ENCODE measurements around the gene XPNPEP3.

DNA sequence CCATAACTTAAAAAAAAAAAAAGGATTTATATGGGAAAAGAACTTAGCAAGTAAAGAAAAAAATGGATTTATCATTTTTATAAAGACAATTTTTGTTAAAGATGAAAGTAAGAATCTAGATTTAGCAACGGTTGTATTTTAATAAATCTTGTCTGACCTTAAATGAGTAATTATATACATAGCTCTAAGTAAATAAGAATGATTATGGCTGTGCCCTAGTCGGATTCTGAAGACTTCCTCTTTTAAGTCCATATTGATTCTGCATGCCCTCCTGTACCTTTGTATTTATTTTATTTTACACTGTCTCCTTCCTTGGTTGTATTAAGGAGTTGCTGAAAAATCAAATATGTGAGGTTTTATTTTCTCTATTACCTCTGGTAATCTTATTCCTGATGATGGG lies 101.4 kb downstream of the XPNPEP3 start:
- no peak for TF ChIP-seq BACH2 (CRISPR knock-in tag; IDR thresholded peaks at IDR 0.05; ENCODE audit: borderline replicate concordance)
- TF ChIP-seq ZFP30 (CRISPR knock-in tag; IDR thresholded peaks at IDR 0.05), result no peak
- TF ChIP-seq CSDC2 (CRISPR knock-in tag; IDR thresholded peaks at IDR 0.05), result no peak
- TF ChIP-seq ARNTL (CRISPR knock-in tag; IDR thresholded peaks at IDR 0.05; ENCODE audit: borderline replicate concordance, low read depth), result no peak
- no peak for TF ChIP-seq ESRRG (CRISPR knock-in tag; IDR thresholded peaks at IDR 0.05)
- TF ChIP-seq ZFP3 (CRISPR knock-in tag; IDR thresholded peaks at IDR 0.05), result no peak
- TF ChIP-seq OSR1 (CRISPR knock-in tag; IDR thresholded peaks at IDR 0.05), result no peak
- no peak for TF ChIP-seq GLIS3 (CRISPR knock-in tag; IDR thresholded peaks at IDR 0.05)
- TF ChIP-seq, protein P1, sequence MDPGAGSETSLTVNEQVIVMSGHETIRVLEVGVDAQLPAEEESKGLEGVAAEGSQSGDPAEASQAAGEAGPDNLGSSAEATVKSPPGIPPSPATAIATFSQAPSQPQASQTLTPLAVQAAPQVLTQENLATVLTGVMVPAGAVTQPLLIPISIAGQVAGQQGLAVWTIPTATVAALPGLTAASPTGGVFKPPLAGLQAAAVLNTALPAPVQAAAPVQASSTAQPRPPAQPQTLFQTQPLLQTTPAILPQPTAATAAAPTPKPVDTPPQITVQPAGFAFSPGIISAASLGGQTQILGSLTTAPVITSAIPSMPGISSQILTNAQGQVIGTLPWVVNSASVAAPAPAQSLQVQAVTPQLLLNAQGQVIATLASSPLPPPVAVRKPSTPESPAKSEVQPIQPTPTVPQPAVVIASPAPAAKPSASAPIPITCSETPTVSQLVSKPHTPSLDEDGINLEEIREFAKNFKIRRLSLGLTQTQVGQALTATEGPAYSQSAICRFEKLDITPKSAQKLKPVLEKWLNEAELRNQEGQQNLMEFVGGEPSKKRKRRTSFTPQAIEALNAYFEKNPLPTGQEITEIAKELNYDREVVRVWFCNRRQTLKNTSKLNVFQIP (CRISPR knock-in tag; IDR thresholded peaks at IDR 0.05; ENCODE audit: borderline replicate concordance, low read depth), result no peak
- TF ChIP-seq, protein P2, sequence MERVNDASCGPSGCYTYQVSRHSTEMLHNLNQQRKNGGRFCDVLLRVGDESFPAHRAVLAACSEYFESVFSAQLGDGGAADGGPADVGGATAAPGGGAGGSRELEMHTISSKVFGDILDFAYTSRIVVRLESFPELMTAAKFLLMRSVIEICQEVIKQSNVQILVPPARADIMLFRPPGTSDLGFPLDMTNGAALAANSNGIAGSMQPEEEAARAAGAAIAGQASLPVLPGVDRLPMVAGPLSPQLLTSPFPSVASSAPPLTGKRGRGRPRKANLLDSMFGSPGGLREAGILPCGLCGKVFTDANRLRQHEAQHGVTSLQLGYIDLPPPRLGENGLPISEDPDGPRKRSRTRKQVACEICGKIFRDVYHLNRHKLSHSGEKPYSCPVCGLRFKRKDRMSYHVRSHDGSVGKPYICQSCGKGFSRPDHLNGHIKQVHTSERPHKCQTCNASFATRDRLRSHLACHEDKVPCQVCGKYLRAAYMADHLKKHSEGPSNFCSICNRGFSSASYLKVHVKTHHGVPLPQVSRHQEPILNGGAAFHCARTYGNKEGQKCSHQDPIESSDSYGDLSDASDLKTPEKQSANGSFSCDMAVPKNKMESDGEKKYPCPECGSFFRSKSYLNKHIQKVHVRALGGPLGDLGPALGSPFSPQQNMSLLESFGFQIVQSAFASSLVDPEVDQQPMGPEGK (CRISPR knock-in tag; IDR thresholded peaks at IDR 0.05; ENCODE audit: borderline replicate concordance), result no peak
- no peak for TF ChIP-seq ISL1 (CRISPR knock-in tag; IDR thresholded peaks at IDR 0.05)
- no peak for TF ChIP-seq ZC3H10 (CRISPR knock-in tag; IDR thresholded peaks at IDR 0.05)
- TF ChIP-seq TCF4 (CRISPR knock-in tag; IDR thresholded peaks at IDR 0.05; ENCODE audit: borderline replicate concordance), result no peak
